Measurements from ENCODE around the gene CDHR4.
"Not testable (repeated sequence)": the region's sequence is repeated elsewhere in the genome, so short reads cannot be mapped to it uniquely, and the experiment has no call there.

CDHR4 gene

DNA sequence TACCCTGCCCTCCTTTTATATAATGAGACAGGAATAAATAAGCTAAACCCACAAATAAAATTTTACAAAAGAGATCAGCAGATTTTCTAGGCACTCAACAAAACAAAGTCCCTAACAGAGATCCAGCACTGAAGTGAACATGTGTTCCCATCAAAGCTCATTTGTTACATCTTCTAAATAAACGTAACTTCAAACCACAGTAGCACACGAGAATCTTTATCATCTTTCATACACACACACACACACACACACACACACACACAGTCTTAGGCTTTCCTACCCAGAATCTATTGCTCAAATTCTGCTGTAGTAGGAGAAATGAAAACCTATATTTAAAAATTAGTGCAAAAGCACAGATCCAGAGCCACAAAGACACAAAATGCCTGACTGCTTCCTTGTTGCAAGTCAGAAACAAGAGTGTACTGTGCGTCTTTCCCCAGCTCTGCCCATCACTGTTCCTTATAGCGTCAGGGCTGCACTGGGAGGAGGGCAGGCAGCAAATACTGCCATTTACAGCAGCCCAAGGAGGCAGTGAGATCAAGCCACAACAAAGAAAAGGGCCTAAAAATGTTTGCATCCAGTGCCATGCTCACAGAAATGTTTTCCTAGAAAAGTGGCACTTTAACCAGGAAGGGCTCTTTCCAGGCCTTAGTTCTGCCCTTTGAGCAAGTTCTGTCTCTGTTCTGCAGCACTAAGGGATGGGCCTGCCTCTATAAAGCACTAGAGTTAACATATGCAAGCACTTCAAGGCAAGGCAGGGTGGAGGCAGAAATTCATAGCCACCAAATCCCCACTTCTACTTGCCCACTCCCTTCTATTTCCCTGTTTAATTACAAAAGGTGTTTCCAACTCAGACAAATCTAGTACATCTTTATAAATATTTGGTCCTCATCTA lies 19.3 kb downstream of the CDHR4 start:
- DNase-seq: no peak

DNA sequence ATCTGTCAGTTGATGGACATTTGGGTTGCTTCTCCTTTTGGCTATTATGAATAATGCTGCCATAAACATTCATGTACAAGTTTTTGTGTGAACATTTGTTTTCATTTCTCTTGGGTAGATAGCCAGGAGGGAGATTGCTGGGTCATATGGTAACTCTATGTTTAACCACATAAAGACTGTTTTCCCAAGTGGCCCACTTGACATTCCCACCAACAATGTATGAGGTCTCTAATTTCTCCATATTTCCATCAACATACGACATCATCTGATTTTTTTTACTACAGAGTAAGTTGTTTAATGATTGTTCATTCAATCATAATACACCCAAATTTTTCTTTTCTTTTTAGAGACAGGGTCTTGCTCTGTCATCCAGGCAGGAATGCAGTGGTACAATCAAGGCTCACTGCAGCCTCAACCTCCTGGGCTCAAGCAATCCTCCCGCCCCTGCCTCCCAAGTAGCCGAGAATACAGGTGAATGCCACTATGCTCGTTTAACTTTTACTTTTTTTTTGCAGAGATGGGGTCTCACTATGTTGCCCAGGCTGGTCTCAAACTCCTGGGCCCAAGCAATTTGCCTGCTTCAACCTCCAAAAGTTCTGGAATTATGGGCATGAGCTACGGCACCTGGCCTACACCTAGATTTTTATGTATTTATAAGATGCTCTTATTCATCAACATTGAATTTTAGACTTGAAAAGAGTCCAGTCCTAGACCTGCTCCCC lies 20.2 kb downstream of the CDHR4 start:
- no peak for DNase-seq

DNA sequence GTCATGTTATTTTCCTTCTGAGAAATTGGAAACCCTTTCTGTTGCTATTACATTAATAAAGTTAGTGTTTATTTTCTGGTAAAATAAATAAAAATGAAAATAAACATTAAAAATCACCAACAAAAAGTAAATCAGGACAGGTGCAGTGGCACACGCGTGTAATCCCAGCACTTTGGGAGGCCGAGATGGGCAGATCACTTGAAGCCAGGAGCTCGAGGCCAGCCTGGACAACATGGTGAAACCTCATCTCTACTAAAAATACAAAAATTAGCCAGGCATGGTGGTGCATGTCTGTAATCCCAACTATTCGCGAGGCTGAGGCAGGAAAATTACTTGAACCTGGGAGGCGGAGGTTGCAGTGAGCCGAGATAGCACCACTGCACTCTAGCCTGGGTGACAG lies 23.6 kb downstream of the CDHR4 start:
- not testable (repeated sequence) for DNase-seq

DNA sequence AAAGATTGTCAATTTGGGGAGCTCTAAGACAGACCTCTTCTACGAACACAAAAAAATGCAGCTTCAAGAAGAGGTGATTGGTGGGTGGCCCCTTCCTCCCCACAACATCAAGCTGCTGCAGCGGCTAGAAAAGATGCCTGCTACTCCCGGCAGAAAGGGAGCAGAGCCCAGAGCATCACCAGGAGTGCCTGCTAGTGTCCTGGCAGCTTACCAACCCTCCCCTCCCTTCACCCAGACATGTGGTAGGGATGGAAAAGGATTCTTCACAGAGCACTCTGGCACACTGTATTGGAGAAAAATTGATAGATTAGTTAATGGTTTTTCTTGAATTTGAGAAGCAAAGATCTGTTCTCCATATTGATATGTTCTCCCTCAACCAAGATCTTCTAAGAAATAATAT lies 24.1 kb downstream of the CDHR4 start:
- no peak for DNase-seq

DNA sequence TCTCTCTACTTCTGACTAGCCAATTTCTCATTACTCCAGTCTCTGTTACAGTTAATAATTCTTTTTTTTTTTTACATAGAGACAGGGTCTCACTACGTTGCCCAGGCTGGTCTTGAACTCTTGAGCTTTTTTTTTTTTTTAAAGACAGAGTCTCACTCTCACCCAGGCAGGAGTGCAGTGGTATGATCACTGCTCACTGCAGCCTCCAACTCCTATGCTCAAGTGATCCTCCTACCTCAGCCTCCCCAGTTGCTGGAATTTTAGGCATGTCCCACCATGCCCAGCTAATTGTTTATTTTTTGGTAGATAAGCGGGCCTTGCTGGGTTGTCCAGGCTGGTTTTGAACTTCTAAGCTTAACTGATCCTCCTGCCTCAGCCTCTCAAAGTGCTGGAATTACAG lies 27.0 kb downstream of the CDHR4 start:
- no peak for DNase-seq

DNA sequence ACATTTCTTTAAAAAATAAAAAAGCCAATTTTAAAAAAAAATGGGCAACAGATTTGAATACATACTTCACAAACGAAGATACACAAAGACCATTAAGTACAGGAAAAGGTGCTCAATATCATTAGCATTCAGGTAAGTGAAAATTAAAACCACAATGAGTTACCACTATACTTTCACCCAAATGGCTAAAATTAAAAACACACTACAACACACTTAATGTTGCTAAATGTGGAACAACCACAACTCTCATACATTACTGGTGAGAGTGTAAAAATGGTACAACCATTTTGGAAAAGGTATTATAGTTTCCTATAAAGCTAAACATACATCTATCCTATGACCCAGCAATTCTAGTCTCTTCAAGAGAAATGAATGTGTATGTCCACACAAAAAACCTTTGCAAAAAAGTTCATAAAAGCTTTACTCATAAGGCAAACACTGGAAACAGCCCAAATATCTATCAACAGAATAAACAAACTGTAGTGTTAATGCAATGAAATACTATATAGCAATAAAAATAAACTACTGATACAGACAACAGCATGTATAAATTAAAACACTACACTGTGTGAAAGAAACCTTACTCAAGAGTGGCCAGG lies 28.2 kb downstream of the CDHR4 start:
- DNase-seq: no peak

DNA sequence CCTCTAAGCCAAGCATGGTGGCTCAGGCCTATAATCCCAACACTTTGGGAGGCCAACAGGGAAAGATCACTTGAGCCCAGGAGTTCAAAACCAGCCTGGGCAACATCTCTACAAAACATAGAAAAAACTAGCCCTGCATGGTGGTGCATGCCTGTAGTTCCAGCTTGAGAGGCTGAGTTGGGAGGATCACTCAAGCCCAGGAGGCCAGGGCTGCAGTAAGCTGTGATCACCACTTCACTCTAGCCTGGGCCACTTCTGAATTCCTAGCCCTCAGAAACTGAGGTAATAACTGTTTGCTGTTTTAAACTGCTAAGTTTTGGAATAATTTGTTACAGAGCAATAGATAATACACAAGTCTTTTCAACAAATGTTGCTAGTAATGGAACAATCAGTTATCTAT lies 29.7 kb downstream of the CDHR4 start:
- DNase-seq: no peak

DNA sequence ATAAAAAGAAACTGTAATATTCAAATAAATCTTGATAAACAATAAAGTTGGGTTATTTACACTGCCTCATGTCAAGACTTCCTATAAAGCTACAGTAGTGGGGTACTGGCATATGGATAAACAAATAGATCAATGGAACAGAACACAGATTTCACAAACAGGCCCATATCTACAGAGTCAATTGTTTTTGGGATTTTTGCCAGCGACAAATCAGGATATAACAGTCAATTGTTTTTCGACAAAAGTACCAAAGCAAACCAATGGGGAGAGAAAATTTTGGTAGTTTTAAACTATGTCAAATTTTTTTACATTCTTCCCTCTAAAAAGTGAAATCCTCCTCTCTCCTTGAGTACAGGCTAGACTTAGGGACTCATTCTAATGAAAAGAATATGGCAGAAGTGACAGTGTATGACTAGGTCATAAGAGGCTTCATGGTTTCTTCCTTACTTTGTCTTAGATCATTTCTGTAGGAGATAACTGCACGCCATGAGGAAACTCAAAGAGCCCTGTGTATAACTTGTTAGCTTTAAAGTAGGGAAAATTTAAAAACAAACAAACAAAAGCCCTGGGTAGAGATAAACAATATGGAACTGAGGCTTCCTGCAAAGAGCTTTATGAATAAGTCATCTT lies 30.3 kb downstream of the CDHR4 start:
- DNase-seq: no peak

DNA sequence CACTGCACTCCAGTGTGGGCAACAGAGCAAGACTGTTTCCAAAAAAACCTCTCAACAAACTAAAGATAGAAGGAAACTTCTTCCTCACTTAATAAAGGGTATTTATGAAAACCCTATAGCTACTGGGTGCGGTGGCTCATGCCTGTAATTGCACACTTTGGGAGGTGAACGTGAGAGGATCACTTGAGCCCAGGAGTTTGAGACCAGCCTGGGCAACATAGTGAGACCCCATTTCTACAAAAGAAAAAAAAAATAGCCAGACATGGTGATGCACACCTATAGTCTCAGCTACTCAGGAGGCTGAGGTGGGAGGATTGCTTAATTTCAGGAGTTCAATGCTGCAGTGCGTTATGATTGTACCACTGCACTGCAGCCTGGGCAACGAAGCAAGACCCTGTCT lies 35.7 kb downstream of the CDHR4 start:
- no peak for DNase-seq

DNA sequence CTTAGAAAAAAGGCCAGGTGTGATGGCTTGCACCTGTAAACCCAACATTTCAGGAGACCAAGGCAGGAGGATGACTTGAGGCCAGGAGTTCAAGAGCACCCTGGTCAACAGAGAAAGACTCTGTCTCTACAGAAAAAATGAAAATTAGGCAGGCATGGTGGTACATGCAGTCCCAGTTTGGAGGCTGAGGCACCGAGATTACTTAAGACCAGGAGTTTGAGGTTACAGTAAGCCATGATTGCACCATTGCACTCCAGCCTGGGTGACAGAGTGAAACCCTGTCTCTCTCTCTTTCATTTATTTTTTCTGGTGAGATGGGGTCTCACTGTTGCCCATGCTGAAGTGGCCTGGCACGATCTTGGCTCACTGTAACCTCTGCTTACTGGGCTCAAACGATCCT lies 38.0 kb downstream of the CDHR4 start:
- no peak for DNase-seq

DNA sequence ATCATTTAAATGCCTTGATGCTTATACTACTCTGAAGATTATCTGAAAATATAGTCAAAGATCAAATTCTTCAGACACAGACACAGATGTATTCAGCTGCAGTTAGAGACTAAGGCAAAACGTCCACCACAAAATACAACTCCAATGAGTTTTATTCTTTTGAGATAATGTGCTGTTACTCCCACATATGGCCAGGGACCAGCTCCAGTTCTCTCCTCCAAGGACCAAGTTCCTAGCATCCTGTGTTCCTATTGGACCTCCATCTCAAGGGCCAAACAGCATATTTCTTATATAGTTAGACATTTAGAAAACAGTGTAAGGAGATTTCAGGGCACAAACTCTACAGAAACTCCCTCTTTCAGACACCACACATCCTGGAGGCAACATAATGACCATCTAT lies 40.4 kb downstream of the CDHR4 start:
- DNase-seq: no peak

DNA sequence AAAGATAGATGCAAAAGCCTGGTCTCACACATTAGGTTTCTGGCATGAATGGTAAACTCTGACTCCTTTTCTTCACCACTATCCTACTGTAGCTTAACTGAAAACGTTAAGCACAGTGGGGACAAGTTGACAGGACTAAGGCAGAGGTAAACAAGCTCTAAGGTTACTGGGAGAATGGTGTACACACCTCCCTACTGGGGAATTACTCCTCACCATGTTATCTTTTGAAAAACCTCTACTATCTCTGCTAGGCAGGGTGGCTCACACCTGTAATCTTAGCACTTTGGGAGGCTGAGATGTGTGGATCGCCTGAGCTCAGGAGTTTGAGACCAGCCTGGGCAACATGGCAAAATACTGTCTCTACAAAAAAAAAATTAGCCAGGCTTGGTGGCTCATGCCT lies 42.5 kb downstream of the CDHR4 start:
- DNase-seq: no peak

DNA sequence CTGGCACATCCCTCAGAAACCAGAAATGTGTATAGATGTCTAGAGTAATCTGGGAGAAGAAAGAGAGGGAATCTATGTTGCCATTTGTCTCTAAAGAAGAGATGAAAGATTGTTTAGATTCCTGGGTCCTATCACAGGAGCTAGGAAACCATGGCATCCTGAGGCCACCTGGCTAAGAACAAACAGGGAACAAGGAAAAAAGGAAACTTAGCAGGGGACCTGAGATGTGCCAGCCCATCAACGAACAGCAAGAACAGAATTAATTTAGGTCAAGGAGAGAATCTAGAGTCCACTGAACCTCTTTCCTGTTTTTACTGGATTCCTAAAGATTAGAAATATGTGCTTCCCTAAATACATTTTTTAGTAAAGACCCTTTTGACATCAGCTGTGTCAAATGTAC lies 43.6 kb downstream of the CDHR4 start:
- DNase-seq: no peak

DNA sequence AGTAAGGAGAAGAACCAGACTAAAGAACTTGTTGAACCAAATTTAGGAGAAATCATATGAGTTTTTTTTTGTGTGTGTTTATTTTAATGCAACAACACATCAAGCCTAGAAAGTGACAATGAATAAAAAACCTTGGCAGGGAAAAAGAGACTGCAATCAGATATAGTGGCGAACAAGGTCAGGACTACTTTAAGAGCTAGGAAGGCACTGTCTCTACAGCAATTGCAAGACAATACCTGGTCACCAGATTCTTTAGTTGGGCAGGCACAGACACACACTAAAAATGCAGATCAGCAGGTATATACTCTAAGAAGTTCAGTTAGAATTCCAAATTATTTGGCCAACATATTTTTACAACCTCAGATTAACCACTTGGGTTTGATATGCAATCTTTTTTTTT lies 45.1 kb downstream of the CDHR4 start:
- no peak for DNase-seq

DNA sequence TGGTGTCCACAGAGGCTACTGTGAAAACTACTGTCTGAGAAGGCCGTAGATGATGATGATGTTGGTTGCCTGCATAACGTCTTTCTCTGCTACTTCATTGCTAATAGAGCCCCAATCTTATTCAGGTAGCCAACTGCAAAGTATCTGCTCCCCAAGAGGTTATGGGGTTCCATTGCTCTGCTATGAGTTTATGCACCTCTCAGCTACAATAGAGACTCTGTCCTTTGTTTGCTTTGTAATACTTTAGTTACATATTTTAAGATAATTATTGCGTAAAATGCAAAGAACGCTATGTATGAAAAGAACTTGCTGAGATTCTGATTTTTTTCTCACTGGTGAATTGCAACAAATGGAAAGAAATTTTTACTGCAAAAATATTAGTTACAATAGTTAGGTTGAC lies 48.2 kb downstream of the CDHR4 start:
- no peak for DNase-seq

DNA sequence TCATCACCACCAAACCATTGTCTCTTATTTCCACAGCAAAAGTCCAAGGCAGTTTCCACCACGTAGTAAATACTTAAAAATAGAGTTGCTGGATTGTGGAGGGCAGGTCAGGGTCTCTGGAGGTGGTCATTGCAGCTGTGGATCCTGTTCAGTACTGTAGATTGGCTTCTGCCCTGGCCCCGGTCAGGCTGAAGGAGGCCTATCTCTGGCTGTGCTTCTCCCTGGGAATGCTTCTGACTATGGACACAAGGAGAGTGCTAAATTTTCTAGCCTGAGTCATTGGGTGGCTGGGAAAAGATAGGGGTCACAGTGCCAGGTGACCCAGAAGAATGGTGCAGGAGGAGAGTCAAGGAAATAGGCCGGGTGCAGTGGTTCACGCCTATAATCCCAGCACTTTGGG lies 49.6 kb downstream of the CDHR4 start:
- no peak for DNase-seq

DNA sequence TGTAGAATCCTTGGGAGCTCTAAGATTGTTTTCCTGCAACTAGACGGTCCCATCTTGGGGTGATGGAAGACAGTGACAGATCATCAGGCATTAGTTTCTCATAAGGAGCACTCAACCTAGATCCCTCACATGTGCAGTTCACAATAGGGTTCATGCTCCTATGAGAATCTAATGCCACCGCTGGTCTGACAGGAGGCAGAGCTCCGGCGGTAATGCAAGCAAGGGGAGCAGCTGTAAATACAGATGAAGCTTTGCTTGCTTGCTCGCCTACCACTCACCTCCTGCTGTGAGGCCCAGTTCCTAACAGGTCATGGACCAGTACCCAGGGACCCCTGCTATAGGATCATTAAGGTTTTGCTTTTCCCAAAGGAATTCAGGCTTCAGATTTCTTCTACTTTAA lies 50.8 kb downstream of the CDHR4 start:
- not testable (repeated sequence) for DNase-seq

DNA sequence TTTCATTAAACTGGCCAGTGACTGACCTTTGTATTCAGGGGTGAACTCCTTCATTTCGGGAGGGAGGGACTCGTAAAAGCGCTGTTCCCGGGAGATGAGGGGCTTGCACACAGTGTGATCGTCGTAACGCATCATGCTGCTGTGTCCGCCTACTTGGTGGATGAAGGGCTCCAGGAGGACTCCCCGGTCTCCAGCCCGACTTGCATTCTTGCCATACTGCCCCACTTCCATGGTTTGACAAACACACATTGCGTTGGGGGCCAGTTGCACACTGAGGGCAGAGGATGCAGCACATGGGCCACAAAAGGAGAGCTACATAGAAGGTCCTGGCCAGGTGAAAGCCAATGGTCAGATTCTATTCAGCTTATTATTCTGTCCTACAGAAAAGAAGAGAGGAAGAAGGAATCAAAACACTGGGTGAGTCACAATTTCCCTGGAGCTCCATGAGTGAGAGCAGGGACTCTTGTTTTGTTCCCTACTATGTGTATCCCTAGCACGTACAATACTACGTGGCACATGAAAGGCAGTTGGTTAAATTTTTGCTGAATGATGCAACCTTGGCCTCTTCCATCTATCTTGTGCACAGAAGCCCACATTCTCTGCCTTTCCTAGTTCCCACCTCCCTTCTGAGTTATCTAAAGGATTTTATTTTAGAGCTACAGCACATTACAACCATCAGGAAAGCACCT lies 51.7 kb downstream of the CDHR4 start:
- no peak for DNase-seq

DNA sequence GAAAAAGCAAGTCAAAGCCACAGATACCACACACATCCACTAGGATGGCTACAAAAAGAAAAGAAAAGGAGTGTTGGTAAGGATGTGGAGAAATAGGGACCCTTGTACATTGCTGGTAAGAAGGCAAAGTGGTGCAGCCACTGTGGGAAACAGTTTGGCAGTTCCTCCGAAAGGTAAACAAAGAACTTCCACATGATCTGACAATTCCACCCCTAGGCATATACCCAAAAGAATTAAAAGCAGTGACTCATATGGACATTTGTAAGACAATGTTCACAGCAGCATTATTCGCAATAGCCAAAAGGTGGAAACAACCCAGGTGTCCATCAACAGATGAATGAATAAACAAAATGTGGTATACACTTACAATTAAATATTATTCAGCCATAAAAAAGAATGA lies 53.7 kb downstream of the CDHR4 start:
- no peak for DNase-seq

Measured in CD4-positive, alpha-beta T cell treated with Interleukin-1 beta for 1 hour (primary cell).